CD14-positive monocyte (primary cell): ENCODE results near the gene KRTAP10-8. TPM values are rescaled to one million over a fixed set of nuclear protein-coding genes. Genes with fewer than 3 reads are reported as not detected.
"Not testable (repeated sequence)": the region's sequence is repeated elsewhere in the genome, so short reads cannot be mapped to it uniquely, and the experiment has no call there.

ENCODE experiments used
- DNase-seq, 3 donors: peaks; one replicate each; pipeline ENCODE4 v3.0.0-alpha.2; 2011 to 2022
- H2AFZ ChIP-seq: 2 replicates; pipeline ENCODE4 v1.6.0; 2012; ENCODE audit warnings: mild to moderate bottlenecking, low read depth, low read length, inconsistent platforms; ENCODE audit not compliant: insufficient read depth, poor library complexity, severe bottlenecking
- H3K27ac ChIP-seq, 2 donors: 1 replicate in 1 of 2; 2 replicates in 1 of 2; pipeline ENCODE4 v1.5.1; 2012 to 2013; ENCODE audit warnings: low read length in 2 of 2, control low read depth in 1 of 2, inconsistent platforms in 1 of 2, low read depth in 1 of 2, mild to moderate bottlenecking in 1 of 2
- H3K27me3 ChIP-seq, 2 donors: one replicate each; pipeline versions ENCODE4 v1.6.0 to v1.6.1; 2011 to 2013; ENCODE audit warnings: low read length in 2 of 2; ENCODE audit not compliant: control insufficient read depth in 2 of 2, insufficient read depth in 2 of 2
- H3K36me3 ChIP-seq, 2 donors: replicated peaks in 1 of 2; 1 replicate in 1 of 2; 2 replicates in 1 of 2; pipeline versions ENCODE4 v1.5.1 to v1.6.1; 2012 to 2013; ENCODE audit warnings: low read length in 2 of 2, control low read depth in 1 of 2, inconsistent platforms in 1 of 2, mild to moderate bottlenecking in 1 of 2; ENCODE audit not compliant: insufficient read depth in 2 of 2, control insufficient read depth in 1 of 2
- H3K4me1 ChIP-seq, 2 donors: 1 replicate in 1 of 2; 2 replicates in 1 of 2; pipeline versions ENCODE4 v1.5.1 to v1.6.1; 2012 to 2013; ENCODE audit warnings: low read length in 2 of 2, control low read depth in 1 of 2, inconsistent platforms in 1 of 2, mild to moderate bottlenecking in 1 of 2, moderate library complexity in 1 of 2; ENCODE audit not compliant: insufficient read depth in 2 of 2, control insufficient read depth in 1 of 2
- H3K4me2 ChIP-seq: replicated peaks from 2 replicates; pipeline ENCODE3; 2012; ENCODE audit warnings: low read length, moderate library complexity, mild to moderate bottlenecking; ENCODE audit not compliant: poor library complexity, severe bottlenecking; ENCODE audit errors: extremely low read depth
- H3K4me3 ChIP-seq, 3 experiments: fragments of 200-600 bp in 1 of 3; sonication (generic) in 1 of 3; replicated peaks in 1 of 3; 1 replicate in 2 of 3; 2 replicates in 1 of 3; pipeline ENCODE4 v1.5.1; 2011 to 2013; ENCODE audit warnings: low read length in 3 of 3, mild to moderate bottlenecking in 3 of 3, control low read depth in 2 of 3, low read depth in 2 of 3, inconsistent platforms in 1 of 3, moderate library complexity in 1 of 3
- H3K79me2 ChIP-seq: 2 replicates; pipeline ENCODE4 v1.6.0; 2012; ENCODE audit warnings: mild to moderate bottlenecking, control low read depth, inconsistent platforms, low read length, moderate library complexity; ENCODE audit not compliant: insufficient read depth
- H3K9ac ChIP-seq: 2 replicates; pipeline ENCODE4 v1.6.0; 2017; ENCODE audit warnings: low read length, mild to moderate bottlenecking; ENCODE audit not compliant: insufficient read depth, poor library complexity, severe bottlenecking
- H3K9me3 ChIP-seq, 2 donors: replicated peaks in 1 of 2; 1 replicate in 1 of 2; 2 replicates in 1 of 2; pipeline versions ENCODE4 v1.5.1 to v1.6.1; 2012 to 2013; ENCODE audit warnings: low read length in 2 of 2, control low read depth in 1 of 2; ENCODE audit not compliant: control insufficient read depth in 1 of 2, insufficient read depth in 1 of 2
- H4K20me1 ChIP-seq: 2 replicates; pipeline ENCODE4 v1.6.0; 2012; ENCODE audit warnings: mild to moderate bottlenecking, low read length, control low read depth, moderate library complexity; ENCODE audit not compliant: insufficient read depth
- H3K27ac Mint-ChIP-seq, 7 donors: one replicate each; pipeline ENCODE4 v1.8.0; 2020; ENCODE audit warnings: mild to moderate bottlenecking in 7 of 7, mixed read lengths in 7 of 7, moderate library complexity in 6 of 7, inconsistent platforms in 2 of 7
- H3K27me3 Mint-ChIP-seq, 3 donors: one replicate each; pipeline ENCODE4 v1.8.0; 2021 to 2022; ENCODE audit warnings: low read depth in 3 of 3, mild to moderate bottlenecking in 3 of 3, mixed read lengths in 3 of 3, moderate library complexity in 3 of 3, inconsistent platforms in 1 of 3
- H3K36me3 Mint-ChIP-seq, 2 donors: one replicate each; pipeline ENCODE4 v1.8.0; 2020; ENCODE audit warnings: mixed read lengths in 2 of 2, inconsistent platforms in 1 of 2, mild to moderate bottlenecking in 1 of 2
- H3K4me1 Mint-ChIP-seq: one replicate; pipeline ENCODE4 v1.8.0; 2020; ENCODE audit warnings: mild to moderate bottlenecking, mixed read lengths
- H3K4me3 Mint-ChIP-seq, 2 donors: one replicate each; pipeline ENCODE4 v1.8.0; 2020; ENCODE audit warnings: mild to moderate bottlenecking in 2 of 2, mixed read lengths in 2 of 2, moderate library complexity in 1 of 2
- H3K9me3 Mint-ChIP-seq, 7 donors: one replicate each; pipeline ENCODE4 v1.8.0; 2020 to 2022; ENCODE audit warnings: mixed read lengths in 7 of 7, mild to moderate bottlenecking in 6 of 7, moderate library complexity in 6 of 7, inconsistent platforms in 2 of 7
- CTCF ChIP-seq: fragments of 200-600 bp; IDR thresholded peaks from one replicate; pipeline ENCODE4 v1.8.0; 2022; ENCODE audit warnings: antibody characterized with exemption, mild to moderate bottlenecking
- WGBS: methylation state at CpG from one replicate; pipeline ENCODE4 v1.1.5; 2013; ENCODE audit warnings: missing lambda C conversion rate; ENCODE audit not compliant: insufficient coverage; 5-methylcytosine and 5-hydroxymethylcytosine counted together
- intact Hi-C, 2 donors: fragments of 100-400 bp; cut with micrococcal nuclease; formaldehyde crosslinking; loops; one replicate each; pipeline versions ENCODE4 v1.15.0 to v1.15.1; 2023
- polyA plus RNA-seq, 3 donors: library from polyadenylated mRNA; depleted of rRNA in 1 of 3; unstranded in 2 of 3; stranded (reverse) in 1 of 3; fragments of 300-500 nt in 2 of 3; fragments of >200 nt in 1 of 3; fragmentation: Illumina TruSeq in 2 of 3; gene quantifications; 1 replicate in 2 of 3; 2 replicates in 1 of 3; pipeline ENCODE4 v1.2.3, GENCODE V29; 2012 to 2021

The KRTAP10-8 gene
- polyA plus RNA-seq, 3 donors: not detected

GRCh38 chr21:44638506-44639330 is 26.8 kb downstream of the KRTAP10-8 start:
- peaks cover 16 to 26% of the 10 kb centered on the region in 2 donors for H3K9me3 ChIP-seq
- 95% methylated on average over 13 of the region's 21 CpGs for WGBS
- H4K20me1 ChIP-seq, H3K4me3 ChIP-seq, H3K27ac Mint-ChIP-seq, H3K9ac ChIP-seq, H3K4me3 Mint-ChIP-seq, H2AFZ ChIP-seq, H3K36me3 ChIP-seq, DNase-seq, H3K4me1 ChIP-seq, H3K27ac ChIP-seq, H3K36me3 Mint-ChIP-seq, H3K79me2 ChIP-seq, intact Hi-C loops, H3K4me1 Mint-ChIP-seq, H3K27me3 ChIP-seq, H3K4me2 ChIP-seq: not testable (repeated sequence)
- peaks cover 4 to 11% (median 9%) of the 10 kb centered on the region in 3 donors for H3K27me3 Mint-ChIP-seq
- H3K9me3 Mint-ChIP-seq: peaks cover 9 to 30% (median 20%) of the 10 kb centered on the region in 7 donors

GRCh38 chr21:44639331-44639655 is 27.4 kb downstream of the KRTAP10-8 start:
- no peak overlapping the region for H3K4me3 Mint-ChIP-seq
- H3K27ac Mint-ChIP-seq: no peak overlapping the region
- H3K27ac ChIP-seq: no peak overlapping the region
- H3K79me2 ChIP-seq: no peaks in the 10 kb centered on the region
- no peaks in the 10 kb centered on the region for H3K36me3 ChIP-seq
- peaks cover 11 to 36% (median 26%) of the 10 kb centered on the region in 7 donors for H3K9me3 Mint-ChIP-seq
- intact Hi-C loops: no loop called here
- no peaks in the 10 kb centered on the region for H3K36me3 Mint-ChIP-seq
- no peak for TF ChIP-seq CTCF
- 92% methylated on average over 9 of the region's 12 CpGs for WGBS
- no peaks in the 10 kb centered on the region for H3K27me3 ChIP-seq
- peaks cover 5 to 8% (median 7%) of the 10 kb centered on the region in 3 donors for H3K27me3 Mint-ChIP-seq
- no peak overlapping the region for H3K4me3 ChIP-seq
- peaks cover 21 to 31% of the 10 kb centered on the region in 2 donors for H3K9me3 ChIP-seq
- no peaks in the 10 kb centered on the region for H4K20me1 ChIP-seq
- H3K4me1 Mint-ChIP-seq: no peaks in the 10 kb centered on the region
- H3K9ac ChIP-seq: no peak overlapping the region
- H3K4me2 ChIP-seq: no peak overlapping the region
- H3K4me1 ChIP-seq: no peaks in the 10 kb centered on the region
- DNase-seq: no peak
- no peak overlapping the region for H2AFZ ChIP-seq
